Medulla oblongata (tissue), 1 donor: ENCODE measurements around the gene C17orf114.

Source experiments
- DNase-seq: peaks from one replicate; pipeline ENCODE4 v3.0.0-alpha.2; 2015; ENCODE audit errors: extremely low spot score

The C17orf114 gene

GRCh38 chr17:4788159-4788806, 13.8 kb downstream of the C17orf114 start:
- DNase-seq: no peak

GRCh38 chr17:4786516-4786915, 15.6 kb downstream of the C17orf114 start:
- peak; percentile 43 for DNase-seq

- DNase-seq: peak; percentile 11
Measured at GRCh38 chr17:4786106-4786511, 16.0 kb downstream of the C17orf114 start, which contains the start of gene VMO1. Gene VMO1 (minus strand): TSS chr17:4786364. CDS start chr17:4786352, 12 bp downstream.

GRCh38 chr17:4785311-4786105, 16.6 kb downstream of the C17orf114 start:
- DNase-seq: no peak

- no peak for DNase-seq
Measured at GRCh38 chr17:4782652-4783051, 19.5 kb downstream of the C17orf114 start.

GRCh38 chr17:4780325-4780955, 21.7 kb downstream of the C17orf114 start:
- no peak for DNase-seq

- DNase-seq: no peak
Measured at GRCh38 chr17:4777969-4778760, 24.0 kb downstream of the C17orf114 start.

GRCh38 chr17:4772235-4772613, 29.9 kb downstream of the C17orf114 start:
- DNase-seq: no peak

GRCh38 chr17:4771519-4772234, 30.5 kb downstream of the C17orf114 start, which contains the start of gene TM4SF5:
Gene TM4SF5 (plus strand): TSS chr17:4771886. CDS start chr17:4771923, 37 bp downstream.
- no peak for DNase-seq

- DNase-seq: no peak
Measured at GRCh38 chr17:4769628-4770027, 32.5 kb downstream of the C17orf114 start.

GRCh38 chr17:4768298-4768697, 33.8 kb downstream of the C17orf114 start:
- peak; percentile 42 for DNase-seq

GRCh38 chr17:4766723-4767122, 35.4 kb downstream of the C17orf114 start:
- no peak for DNase-seq

GRCh38 chr17:4766201-4766600, 35.9 kb downstream of the C17orf114 start:
- no peak for DNase-seq

GRCh38 chr17:4764595-4764994, 37.5 kb downstream of the C17orf114 start:
- peak; percentile 77 for DNase-seq

- peak; percentile 41 for DNase-seq
Measured at GRCh38 chr17:4759776-4760236, 42.3 kb downstream of the C17orf114 start.

- no peak for DNase-seq
Measured at GRCh38 chr17:4753392-4753791, 48.7 kb downstream of the C17orf114 start.

GRCh38 chr17:4751932-4752331, 50.2 kb downstream of the C17orf114 start:
- no peak for DNase-seq
